M059J (cell line): ENCODE results near the gene INPP4A. TPM values are rescaled to one million over a fixed set of nuclear protein-coding genes. Genes with fewer than 3 reads are reported as not detected.

Source experiments
- DNase-seq: peaks from one replicate; pipeline ENCODE4 v3.0.0-alpha.2; 2012; ENCODE audit warnings: low read depth
- total RNA-seq: library from RNA; depleted of rRNA; stranded (reverse); fragments of >200 nt; shearing (Covaris generic); gene quantifications from 2 replicates; pipeline ENCODE4 v1.2.3, GENCODE V29; 2014

The INPP4A gene
- total RNA-seq, 1 experiment from 2014 or later, result 14.3 TPM

DNA sequence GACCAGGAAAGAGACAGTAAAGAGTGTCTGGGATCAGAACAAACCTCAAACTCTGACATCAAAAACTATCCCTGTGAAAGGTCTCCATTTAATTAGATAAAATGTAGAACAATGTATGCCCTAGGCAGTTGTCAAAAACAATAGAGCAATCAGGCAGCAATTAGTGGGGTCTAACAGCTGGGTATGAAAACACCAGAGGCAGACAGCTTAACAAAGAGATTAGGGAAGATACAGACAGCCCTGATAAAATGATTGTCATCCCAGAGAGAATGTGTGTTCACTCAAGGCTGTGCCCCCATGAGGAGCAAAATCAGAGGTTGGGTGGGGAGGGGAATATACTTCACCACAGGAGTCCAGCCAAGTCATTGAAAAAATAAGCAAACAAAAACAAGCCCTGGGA is 50.0 kb downstream of the INPP4A start:
- no peak for DNase-seq

DNA sequence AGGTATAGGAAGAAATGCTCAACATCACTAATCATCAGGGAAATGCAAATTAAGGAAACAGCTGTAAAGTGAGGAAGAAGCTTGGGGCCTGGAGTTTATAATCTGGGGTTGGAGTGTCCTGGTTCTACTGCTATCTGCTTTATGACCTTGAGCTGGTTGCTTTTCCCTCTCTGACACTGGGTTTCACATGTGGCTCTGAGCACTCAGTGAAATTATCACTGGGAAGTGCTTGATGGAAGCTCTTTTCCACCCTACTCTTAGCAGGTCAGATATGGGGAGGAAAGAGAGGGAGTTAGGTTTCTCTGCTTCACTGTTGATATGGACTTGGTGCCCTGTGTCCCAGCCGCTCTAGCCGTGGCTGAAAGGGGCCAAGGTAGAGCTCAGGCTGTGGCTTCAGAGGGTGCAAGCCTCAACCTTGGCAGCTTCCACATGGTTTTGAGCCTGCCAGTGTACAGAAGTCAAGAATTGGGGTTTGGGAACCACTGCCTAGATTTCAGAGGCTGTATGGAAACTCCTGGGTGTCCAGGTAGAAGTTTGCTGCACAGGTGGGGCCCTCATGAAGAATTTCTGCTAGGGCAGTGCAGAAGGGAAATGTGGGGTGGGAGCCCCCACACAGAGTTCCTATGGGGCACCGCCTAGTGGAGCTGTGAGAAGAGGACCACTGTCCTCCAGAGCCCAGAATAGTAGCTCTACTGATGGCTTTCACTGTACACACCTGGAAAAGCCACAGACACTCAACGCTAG is 52.3 kb downstream of the INPP4A start:
- no peak for DNase-seq

DNA sequence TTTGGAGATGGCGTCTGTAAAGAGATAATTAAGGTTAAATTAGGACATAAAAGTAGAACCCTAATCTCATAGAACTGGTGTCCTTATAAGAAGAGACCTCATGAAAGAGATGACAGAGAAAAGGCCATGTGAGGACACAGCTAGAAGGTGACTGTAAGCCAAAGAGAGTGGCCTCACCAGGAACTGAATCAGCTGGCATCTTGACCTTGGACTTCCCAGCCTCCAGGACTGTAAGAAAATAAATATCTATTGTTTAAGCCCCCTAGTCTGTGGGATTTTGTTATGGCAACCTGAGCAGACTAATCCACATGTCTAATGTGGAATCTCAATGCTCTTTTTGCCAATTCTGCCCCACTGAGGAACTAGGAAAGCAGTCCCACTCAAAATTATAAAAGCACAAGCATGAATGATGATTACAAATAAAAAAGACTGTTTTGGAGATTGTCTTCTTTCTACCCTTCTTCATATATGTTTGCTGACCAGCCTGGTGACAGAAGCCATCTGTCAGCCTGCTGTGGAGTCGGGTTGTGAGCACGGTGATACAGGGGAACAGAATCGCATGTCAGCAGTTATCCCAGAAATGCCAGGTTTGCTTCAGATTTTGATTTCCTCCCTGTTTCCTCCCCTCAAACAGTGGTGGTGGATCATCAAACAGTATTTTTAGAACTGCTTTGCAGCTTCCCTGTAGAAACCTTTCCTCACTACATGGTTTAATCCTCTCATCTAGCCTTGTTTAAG is 54.2 kb downstream of the INPP4A start:
- DNase-seq, result peak; percentile 55

DNA sequence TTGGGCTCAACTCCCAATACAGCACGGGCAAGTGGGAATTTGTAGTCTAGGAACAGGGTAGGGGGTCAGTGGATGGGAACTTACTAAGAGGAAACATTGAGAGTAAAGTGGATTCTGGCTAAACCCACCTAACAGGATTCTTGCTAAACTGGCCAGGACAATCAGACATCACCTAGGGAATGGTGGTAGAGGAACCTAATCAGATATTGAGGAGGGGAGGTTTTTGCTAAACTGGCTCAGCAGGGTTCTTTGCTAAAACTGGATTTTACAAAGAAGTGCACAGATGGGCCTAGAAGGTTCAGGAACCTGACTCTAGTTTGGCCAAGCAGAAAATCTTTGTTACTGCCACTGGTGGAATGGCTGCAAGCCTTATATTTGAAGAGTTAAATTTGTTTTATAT is 55.9 kb downstream of the INPP4A start:
- DNase-seq, result no peak

DNA sequence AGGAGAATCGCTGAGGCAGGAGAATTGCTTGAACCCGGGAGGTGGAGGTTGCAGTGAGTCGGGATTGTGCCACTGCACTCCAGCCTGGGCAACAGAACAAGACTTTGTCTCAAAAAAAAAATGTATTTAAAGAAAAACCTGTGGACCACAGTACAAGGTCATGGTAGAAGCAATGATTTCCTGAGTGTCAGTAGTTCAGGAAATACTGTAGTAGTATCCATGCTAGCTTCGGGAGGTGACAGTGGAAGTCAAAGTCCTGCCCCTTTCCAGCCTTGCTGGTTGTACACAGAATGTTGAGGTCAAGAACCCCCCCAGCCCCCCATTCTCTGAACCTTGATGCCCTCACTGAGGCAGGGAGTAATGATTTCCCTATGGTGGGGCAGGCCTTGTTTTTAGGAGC is 56.6 kb downstream of the INPP4A start:
- DNase-seq, result no peak

DNA sequence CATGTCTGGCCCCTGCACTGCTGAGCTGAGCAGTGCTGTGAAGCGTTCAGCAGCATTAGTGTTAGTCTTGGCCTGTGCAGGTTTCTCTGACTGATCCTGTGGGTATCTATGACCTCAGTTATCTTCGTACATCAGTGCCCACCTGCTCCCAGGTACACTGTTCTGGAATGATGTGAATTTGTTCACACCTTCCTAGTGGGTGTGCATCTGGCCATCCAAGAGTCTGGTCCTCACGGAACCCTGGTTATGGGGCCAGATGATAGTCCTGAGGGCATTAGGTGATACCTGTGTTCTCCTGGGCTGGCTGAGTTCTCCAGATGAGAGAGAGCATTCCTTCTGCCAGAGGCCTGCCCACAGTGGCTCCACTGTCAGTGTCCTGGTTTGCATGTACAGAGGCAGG is 57.2 kb downstream of the INPP4A start:
- DNase-seq, result no peak

DNA sequence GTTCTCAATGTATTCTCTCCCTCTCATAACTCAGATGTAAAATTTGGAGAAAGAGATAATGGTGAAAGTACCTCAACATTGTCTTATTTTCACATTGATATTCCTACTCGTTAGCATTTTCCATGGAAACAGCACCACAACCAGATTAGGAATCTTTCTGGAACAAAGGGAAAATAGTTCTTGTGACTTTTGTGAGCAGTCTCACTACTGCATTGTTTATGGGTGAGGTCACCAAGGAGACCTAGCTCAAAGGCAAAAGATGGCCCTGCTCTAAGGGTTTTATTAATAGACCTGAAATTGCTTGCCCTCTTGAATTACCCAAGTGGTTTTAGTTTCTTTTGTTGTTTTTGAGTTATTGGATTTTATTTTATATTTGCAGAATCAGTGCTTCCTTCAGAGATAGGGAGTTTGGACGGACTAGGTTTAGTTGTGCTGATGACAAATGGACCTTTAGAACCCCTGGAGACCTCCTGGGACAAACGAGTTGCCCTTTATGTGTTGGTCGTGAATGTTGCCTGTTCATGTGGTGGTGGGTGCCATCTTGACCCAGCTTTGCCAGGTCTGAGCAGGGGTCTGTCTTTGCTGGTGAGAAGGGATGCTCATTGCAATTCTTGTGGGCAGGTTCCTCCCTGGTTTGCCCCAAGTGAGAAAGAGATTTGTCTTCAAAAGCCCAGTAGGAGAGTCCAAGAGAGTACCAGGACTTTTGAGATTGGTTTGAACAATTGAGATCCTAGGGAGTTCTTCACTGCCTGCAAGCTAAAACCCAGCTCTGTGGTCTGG is 58.1 kb downstream of the INPP4A start:
- peak; percentile 90 for DNase-seq

DNA sequence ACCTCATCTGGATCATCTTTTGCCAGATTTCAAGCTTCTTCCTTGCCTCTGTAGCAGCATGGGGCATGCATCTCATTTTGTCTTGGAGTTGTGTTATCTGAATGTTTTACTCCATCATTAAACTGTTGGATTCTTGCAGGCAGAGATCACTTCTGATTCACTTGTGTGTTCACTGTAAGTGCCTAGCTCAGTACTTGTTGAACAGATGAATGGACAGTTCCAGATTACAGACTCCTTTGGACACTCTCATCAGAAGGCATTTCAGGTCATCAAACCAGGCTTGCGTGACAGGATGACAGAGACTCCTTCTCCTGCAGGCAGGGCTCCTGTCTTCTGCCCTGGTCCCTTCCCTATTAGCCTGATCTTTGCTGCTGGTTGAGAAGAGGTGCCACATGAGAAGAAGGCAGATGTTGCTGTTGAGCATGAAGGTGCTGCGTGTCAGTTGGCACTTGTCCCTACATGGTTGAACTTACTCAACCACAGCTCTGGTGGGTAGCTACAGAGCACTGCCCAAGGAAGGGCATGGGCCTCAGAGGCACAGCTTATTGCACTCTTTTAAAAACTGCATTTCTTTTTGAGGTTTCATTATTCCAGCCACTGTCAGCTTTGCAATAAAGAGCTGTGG is 58.9 kb downstream of the INPP4A start:
- DNase-seq, result no peak

DNA sequence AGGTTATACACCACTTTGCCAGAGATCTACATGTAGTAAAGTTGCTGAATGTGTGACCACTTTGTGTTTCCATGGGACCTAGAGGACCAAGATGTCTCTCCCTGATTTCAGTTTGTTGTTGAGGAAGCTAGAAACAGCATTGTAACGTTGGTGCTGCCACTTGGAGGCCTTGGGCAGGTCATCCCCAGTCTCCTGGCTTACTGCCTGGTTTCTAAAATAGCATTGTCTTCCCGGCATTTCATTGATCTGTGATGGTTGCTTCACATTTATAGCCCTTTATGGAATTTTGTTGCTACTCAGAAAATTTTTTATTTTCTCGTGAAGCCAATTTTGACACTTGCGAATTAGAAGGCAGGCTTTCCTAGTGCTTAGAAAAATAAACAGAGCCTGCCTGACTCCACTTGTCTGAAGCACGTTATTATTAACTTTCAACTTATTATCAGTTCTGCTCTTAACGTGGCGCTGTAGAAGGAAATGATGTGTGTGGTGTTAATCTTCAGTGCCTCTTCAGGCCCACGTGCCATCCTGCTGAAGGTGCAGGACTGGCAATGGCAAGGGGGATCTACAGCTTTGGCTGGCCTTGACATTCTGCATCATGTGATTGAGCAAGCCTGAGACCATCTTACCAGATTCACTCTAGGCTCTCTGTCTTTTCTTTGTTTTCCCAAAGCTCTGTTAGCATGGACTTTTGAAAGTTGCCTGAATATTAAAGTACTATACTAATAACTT is 59.9 kb downstream of the INPP4A start:
- DNase-seq, result no peak

DNA sequence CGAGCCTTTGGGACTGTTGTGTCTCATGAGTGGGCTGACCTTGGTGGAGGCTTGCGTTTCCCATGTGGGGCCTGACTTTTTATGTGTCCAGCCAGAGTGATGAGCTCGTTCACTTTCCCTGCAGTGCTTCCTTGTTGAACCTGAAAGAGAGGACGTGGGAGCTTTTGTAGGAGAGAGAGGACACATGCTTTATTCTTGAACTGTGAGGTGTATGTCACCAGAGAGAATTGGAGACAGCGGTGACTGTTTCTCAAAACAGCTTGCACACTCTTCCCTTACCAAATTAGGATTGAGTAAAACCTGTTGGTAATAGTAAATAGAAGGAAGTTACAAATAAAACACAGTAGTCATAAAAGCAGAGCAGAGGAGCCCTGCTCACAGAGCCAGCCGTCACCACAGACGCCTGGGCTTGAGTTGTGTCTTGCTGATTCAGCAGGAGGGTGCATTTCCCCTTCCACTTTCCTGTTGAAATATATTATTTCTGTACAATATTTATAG is 60.7 kb downstream of the INPP4A start:
- DNase-seq, result no peak

DNA sequence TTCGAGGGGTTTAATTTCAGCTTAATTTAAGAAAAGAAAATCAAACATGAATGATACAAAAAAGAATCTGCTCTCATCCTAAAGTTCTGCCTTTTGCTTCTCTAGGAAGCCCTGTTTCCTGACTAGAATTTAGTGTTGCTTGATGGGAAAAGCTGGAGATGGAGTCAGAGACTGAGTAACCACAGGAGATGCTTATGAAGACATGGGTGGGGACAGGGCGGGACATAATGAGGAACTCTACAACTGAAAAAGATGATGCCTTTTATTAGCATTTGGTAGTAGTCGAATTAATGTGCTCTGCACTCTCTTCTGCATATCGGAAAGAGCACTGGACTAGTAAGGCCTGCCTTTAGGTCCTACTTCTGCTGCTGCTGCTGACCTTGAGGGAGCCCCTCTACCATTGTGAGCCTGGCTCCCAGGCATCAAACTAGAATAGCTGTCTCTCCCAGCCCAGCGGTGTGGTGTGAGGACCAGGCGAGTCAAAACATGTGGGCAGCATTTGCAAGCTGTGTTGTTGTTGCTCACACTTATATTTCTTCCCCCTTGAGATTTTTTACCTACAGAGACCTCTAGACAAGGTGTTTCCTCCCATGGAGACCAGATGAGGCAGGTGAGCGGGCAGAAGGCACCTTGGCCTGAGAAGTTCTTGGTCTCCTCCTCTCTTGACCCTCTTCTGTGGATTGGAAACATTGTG is 61.5 kb downstream of the INPP4A start:
- no peak for DNase-seq

DNA sequence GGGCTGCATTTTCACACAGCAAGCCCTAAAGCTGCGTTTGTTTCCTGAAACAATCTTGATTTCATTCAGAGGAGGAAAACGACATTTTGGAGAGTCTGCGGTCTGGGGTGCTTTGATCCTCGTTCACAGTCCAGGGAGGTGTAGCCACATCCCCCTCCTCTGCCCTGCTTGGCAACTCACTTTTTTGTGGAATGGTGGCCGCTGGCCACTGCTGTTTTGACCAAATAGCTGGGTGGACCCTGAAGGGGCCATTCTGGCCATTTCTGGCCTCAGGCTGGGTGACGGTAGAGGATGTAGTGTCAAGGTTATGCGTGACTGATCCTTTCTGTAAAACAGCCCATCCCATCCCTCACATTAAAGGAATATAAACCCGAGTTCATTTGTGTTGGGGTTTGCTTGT is 62.2 kb downstream of the INPP4A start:
- DNase-seq, result no peak

DNA sequence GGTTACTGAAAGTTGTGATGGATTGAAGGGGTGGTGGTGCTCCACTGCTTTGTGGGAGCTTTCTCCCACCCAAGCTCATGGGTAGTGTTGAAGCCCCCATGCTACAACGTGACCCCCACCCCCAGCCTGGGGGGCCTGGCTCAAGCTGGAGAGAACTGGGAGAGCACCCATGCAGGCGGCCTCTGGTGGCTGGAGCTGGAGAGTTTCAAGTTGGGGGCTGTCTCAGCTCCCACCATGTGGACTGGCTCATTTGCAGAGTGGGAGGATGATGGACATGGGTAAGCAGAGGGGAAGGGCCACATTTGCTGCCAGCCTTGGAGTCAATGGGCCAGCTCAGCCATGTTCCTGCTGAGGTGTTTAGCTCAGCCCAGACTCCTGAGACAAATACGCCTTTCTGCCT is 62.8 kb downstream of the INPP4A start:
- no peak for DNase-seq

DNA sequence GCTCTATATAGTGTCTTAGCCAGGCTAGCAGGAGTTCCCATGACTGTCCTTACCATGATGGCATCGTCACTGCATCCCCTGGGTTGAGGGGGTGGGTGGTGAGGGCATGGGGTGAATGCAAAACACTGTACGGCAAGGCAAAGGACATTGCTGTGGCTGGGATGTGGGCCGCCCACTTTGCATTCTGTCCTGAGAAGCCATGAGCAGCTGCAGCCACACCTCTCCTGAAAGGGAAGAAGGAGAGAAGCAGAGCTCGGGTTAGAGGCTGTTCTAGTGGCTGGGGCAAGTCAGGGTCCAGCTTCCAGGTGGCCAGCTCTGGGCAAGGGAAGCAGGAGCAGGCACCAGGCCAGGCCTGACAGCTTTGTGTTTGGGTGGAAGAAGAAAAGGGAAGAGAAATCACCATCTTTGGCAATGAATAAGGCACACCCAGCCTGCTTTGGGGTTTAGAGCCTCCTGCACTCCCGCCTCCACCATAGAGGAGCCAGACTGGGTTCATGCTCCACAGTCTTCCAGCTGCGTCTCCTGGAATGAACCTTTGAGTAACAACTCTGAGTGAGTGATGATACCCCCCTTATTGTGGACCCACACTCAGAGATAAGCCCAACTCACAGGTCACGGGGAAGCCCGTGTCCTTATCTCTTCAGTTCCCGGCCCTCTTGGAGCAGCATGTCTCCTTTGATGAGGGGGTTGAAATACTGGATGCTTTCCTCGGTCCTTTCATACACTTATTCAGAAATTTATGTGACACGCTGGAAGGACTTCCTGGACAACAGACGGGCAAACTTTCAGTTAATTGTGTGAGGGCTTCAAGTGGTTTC is 63.4 kb downstream of the INPP4A start:
- DNase-seq, result no peak

DNA sequence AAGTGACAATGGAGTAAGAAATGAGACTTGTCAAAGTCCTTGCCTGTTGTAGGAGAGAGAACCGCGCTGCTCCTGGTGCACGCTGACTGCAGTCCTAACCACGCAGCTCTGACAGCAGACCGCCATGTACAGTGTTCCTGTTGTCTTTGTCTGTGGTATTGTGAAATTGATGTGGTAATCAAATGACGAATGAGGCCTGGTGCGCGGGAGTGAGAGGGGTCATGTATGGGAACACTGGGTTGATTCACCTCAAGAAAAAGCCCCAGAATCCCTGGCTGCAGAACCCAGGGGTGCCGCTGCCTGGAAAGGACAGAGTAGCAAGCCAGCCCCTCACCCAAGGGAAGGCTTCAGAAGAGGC is 64.0 kb downstream of the INPP4A start:
- DNase-seq, result no peak

DNA sequence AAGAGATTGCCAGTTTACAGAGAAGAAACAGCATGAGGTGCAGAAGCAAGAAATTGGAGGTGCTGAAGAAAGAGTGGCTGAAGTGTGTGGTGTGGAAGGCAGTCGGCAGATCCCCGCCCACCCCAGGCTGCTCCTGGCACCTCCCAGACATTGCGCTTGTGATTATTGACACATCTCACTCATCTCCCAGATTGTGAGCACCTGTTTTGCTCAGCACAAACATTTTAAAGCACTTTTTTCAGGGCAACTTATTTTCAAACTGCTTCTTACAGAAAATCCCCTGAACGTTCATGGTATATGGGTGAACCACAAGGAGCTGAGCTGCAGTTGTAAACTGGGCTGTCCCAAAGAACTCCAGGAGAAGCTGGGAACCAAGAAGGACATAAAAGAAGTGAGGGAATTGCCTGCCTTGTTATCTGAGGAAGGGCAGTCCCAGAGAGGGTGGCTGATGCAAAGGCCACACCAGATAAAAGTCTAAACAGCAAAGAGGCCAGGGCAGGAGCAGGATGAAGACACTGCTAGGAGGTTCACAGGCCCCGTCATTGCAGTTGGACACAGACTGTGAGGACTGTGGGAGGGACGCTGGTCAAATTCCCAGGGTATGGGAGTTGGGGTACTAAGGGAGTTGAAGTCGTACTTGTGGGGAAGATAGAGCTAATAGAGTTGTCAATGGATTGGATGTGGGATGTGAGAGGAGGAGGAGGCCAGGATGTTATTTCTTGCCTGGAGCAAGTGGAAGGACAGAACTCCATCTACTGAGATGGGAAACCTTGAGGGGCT is 65.1 kb downstream of the INPP4A start:
- no peak for DNase-seq

DNA sequence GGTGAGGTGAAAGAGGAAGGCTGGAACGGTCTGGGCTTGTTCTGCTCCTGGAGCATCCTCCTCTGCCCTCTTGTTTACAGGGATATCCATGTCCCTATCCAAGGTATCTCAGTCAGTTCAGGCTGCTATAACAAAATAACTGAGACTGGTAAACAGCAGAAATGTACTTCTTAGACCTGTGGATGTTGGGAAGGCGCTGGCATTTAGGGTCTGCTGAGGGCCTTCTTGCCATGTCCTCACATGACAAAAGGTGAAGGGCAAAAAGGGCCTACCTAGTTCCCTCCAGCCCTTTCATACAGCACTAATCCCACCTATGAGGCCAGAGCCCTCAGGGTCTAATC is 65.6 kb downstream of the INPP4A start:
- DNase-seq, result no peak

DNA sequence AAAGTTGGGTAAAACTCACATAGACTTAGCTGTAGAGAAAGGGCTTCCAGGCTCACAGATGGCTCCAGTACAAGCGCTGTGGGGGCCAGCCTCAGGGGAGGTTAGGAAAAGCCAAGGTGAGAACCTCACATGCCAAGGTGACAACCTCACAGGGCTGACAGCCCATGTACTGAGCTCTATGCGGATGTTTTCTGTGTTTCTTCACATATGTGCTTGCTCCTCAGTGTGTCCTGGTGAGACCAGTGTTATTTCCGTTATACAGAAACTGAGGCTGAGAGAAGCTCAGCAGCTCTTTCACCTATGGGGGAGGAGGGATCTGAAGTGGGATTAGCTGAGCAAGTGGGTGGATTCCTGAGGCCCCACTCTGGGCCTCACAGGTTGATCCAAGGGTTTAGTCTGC is 67.3 kb downstream of the INPP4A start:
- no peak for DNase-seq

DNA sequence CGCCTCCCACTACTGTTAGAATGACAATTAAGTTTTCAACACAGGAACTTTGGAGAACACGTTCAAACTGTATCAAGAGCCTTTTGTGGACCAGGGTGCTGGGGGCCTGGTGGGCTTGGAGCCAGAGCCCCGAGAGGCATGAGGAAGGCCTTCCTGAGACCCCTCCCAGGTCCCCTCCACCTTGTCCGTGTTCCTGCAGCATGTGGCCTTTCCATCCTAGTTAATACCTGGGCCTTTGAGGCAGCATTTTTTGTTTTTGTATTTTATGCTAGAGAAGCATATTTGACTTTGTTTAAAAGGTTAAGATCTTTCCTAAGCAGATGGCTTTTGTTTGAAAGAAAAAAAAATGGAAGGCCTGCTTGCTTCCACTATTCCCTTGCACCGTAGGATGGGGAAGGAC is 68.0 kb downstream of the INPP4A start:
- DNase-seq, result no peak
